ENCODE measurements around the gene MRI1. TPM values are rescaled to one million over a fixed set of nuclear protein-coding genes. Genes with fewer than 3 reads are reported as not detected.

MRI1 gene
- polyA plus RNA-seq, 2 of the 4 experiments (the other 2 are of a cell fraction) = 12.6 to 16.2 TPM

DNA sequence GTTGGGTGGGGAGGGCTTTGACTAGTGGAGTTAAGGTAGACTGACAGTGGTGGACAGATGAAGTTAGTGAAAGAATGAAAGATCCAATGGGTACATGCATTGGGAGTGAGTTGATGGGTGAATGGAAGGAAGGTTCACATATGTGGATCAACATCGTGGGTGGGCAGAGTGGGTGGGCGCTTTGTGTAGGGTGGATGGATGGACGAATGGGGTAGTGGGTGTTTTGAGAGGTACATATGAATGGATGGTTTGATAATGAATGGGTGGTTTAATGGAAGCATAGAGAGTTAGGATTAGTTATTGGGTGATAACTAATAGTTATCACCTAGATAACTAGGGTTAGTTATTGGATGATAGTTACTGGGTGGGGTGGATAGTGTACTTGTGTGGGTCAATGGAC lies 42.4 kb downstream of the MRI1 start:
- ChIA-PET CTCF (interaction anchor here (1.0 to 2.7 kb wide), 2 partner anchors 9 to 330 kb away, joined by 3 to 9 read pairs; partner anchors contain the start of gene ASF1B), POLR2A (no interaction called here)
- no peak overlapping the region for H3K27ac ChIP-seq
- ATAC-seq (no peak), DNase-seq (ENCODE audit: low read depth in 1 of 2, low spot score in 1 of 2) (no peak), FAIRE-seq (no peak)
- H3K4me3 ChIP-seq = no peak overlapping the region
- no peak overlapping the region for H3K4me2 ChIP-seq
- H3K9me3 ChIP-seq = no peaks in the 10 kb centered on the region
- 91% methylated on average over 3 of the region's 3 CpGs for WGBS (ENCODE audit: missing lambda C conversion rate)
- no peaks in the 10 kb centered on the region for H3K4me1 ChIP-seq
- no peak for TF ChIP-seq NPAS2 (CRISPR knock-in tag; IDR thresholded peaks at IDR 0.05; ENCODE audit: borderline replicate concordance)
- no peak for TF ChIP-seq CHD2 (IDR thresholded peaks at IDR 0.05; ENCODE audit: low read length, partially characterized antibody)
- no peak for TF ChIP-seq ESRRA (IDR thresholded peaks at IDR 0.05; ENCODE audit: borderline replicate concordance, low read length)
- TF ChIP-seq RCOR1 (IDR thresholded peaks at IDR 0.05; ENCODE audit: low read depth, low read length) = no peak
- no peak for TF ChIP-seq HOXB13 (CRISPR knock-in tag; IDR thresholded peaks at IDR 0.05; ENCODE audit: low read depth)

DNA sequence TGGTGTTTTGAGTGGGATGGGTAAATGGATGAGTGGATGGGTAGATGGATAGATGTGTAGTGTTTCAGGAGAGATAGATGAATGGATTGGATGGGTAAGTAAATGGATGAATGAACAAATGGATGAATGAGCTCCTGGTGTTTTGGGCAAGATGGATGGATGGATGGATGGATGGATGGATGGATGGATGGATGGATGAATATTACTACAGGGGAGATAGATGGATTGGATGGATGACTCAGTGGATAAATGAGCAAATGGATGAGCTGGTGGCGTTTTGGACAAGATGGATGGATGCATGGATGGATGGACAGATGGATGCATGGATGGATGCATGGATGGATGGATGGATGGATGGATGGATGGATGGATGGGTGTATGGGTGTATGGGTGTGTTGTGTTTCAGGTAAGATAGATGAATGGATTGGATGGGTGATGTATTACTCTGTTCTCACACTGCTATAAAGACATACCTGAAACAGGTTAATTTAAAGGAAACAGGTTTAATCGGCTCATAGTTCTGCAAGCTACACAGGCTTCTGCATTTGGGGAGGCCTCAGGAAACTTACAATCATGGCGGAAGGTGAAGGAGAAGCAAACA lies 43.2 kb downstream of the MRI1 start:
- Histone ChIP-seq H3K4me2 (no peak overlapping the region), H3K9me3 (no peaks in the 10 kb centered on the region), H3K27ac (no peak overlapping the region), H3K4me1 (no peaks in the 10 kb centered on the region), H3K4me3 (no peak overlapping the region)
- ChIA-PET POLR2A (interaction anchor here (0.7 kb wide), 1 partner anchor 329 kb away, joined by 4 read pairs; no protein-coding TSS in a partner anchor), CTCF (interaction anchor here (2.7 kb wide), 1 partner anchor 10 kb away, joined by 9 read pairs; no protein-coding TSS in a partner anchor)
- FAIRE-seq = no peak
- TF ChIP-seq HOXA7 (CRISPR knock-in tag; IDR thresholded peaks at IDR 0.05) (no peak), GATA3 (IDR thresholded peaks at IDR 0.05; ENCODE audit: borderline replicate concordance) (no peak), RFX5 (IDR thresholded peaks at IDR 0.05) (no peak), JUNB (IDR thresholded peaks at IDR 0.05) (no peak), HOXB5 (CRISPR knock-in tag; IDR thresholded peaks at IDR 0.05) (no peak), TP53 (CRISPR knock-in tag; IDR thresholded peaks at IDR 0.05) (no peak)
- TF ChIP-seq, protein P1, sequence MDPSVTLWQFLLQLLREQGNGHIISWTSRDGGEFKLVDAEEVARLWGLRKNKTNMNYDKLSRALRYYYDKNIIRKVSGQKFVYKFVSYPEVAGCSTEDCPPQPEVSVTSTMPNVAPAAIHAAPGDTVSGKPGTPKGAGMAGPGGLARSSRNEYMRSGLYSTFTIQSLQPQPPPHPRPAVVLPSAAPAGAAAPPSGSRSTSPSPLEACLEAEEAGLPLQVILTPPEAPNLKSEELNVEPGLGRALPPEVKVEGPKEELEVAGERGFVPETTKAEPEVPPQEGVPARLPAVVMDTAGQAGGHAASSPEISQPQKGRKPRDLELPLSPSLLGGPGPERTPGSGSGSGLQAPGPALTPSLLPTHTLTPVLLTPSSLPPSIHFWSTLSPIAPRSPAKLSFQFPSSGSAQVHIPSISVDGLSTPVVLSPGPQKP (IDR thresholded peaks at IDR 0.05; ENCODE audit: low read depth, low read length) = no peak
- TF ChIP-seq, protein P2, sequence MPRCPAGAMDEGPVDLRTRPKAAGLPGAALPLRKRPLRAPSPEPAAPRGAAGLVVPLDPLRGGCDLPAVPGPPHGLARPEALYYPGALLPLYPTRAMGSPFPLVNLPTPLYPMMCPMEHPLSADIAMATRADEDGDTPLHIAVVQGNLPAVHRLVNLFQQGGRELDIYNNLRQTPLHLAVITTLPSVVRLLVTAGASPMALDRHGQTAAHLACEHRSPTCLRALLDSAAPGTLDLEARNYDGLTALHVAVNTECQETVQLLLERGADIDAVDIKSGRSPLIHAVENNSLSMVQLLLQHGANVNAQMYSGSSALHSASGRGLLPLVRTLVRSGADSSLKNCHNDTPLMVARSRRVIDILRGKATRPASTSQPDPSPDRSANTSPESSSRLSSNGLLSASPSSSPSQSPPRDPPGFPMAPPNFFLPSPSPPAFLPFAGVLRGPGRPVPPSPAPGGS (IDR thresholded peaks at IDR 0.05) = no peak
- WGBS (ENCODE audit: missing lambda C conversion rate) = 97% methylated on average over 3 of the region's 3 CpGs
- no peak for ATAC-seq
- no peak for DNase-seq (ENCODE audit: low read depth in 1 of 2, low spot score in 1 of 2)

DNA sequence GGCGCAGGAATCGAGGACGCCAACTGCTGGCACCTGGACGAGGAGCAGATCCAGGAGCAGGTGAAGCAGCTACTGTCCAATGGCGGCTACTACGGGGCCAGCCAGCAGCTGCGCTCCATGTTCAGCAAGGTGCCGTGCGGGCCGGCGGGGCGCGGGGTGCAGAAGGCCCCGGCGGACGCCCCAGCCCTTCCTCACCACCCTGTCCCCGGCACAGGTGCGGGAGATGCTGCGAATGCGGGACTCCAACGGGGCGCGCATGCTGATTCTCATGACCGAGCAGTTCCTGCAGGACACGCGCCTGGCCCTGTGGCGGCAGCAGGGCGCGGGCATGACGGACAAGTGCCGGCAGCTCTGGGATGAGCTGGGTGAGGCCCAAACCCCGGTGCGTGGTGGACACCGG lies 44.5 kb downstream of the MRI1 start:
- CTCF ChIA-PET = interaction anchor here (1.0 to 2.7 kb wide), 2 partner anchors 11 kb away, joined by 3 to 9 read pairs; no protein-coding TSS in a partner anchor
- H3K27ac ChIP-seq = no peak overlapping the region

More for the DNA sequence above, 44.5 kb downstream of the MRI1 start:
- 96% methylated on average over 4 of the region's 34 CpGs for WGBS (ENCODE audit: missing lambda C conversion rate)
- ATAC-seq = no peak; a peak in 1 of 6 replicates
- POLR2A ChIA-PET = no interaction called here
- DNase-seq (ENCODE audit: low read depth in 1 of 2, low spot score in 1 of 2) = no peak
- TF ChIP-seq KDM1A (IDR thresholded peaks at IDR 0.05; ENCODE audit: low read depth) (no peak), CBX2 (IDR thresholded peaks at IDR 0.05; ENCODE audit: borderline replicate concordance, low read depth) (no peak), RCOR1 (IDR thresholded peaks at IDR 0.05; ENCODE audit: low read depth, low read length) (no peak), TP53 (CRISPR knock-in tag; IDR thresholded peaks at IDR 0.05) (no peak), BHLHE40 (IDR thresholded peaks at IDR 0.05; ENCODE audit: low read depth, low read length) (no peak), SREBF2 (IDR thresholded peaks at IDR 0.05) (no peak), CEBPB (IDR thresholded peaks at IDR 0.05) (no peak), CHD2 (IDR thresholded peaks at IDR 0.05; ENCODE audit: low read length, partially characterized antibody) (no peak), JUNB (IDR thresholded peaks at IDR 0.05) (no peak), ZFP36 (IDR thresholded peaks at IDR 0.05; ENCODE audit: borderline replicate concordance, partially characterized antibody) (no peak)
- TF ChIP-seq, protein P2 (IDR thresholded peaks at IDR 0.05) = no peak
- TF ChIP-seq, protein P3, sequence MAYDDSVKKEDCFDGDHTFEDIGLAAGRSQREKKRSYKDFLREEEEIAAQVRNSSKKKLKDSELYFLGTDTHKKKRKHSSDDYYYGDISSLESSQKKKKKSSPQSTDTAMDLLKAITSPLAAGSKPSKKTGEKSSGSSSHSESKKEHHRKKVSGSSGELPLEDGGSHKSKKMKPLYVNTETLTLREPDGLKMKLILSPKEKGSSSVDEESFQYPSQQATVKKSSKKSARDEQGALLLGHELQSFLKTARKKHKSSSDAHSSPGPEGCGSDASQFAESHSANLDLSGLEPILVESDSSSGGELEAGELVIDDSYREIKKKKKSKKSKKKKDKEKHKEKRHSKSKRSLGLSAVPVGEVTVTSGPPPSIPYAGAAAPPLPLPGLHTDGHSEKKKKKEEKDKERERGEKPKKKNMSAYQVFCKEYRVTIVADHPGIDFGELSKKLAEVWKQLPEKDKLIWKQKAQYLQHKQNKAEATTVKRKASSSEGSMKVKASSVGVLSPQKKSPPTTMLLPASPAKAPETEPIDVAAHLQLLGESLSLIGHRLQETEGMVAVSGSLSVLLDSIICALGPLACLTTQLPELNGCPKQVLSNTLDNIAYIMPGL (CRISPR knock-in tag; IDR thresholded peaks at IDR 0.05; ENCODE audit: borderline replicate concordance) = no peak
- no peak overlapping the region for H3K4me3 ChIP-seq
- H3K9me3 ChIP-seq = no peaks in the 10 kb centered on the region
- no peak for FAIRE-seq
- H3K4me2 ChIP-seq = no peak overlapping the region
- no peaks in the 10 kb centered on the region for H3K4me1 ChIP-seq

All from A549 (cell line).